Peyer's patch (tissue), 4 donors: ENCODE measurements around the gene MAPKBP1.

ENCODE experiments used
- CTCF ChIP-seq, 6 experiments: fragments of 450-650 bp in 4 of 6; fragments of 200-600 bp in 2 of 6; sonication (generic) in 1 of 6; IDR thresholded peaks; one replicate each; pipeline ENCODE4 v1.5.1; 2017 to 2019; ENCODE audit warnings: antibody characterized with exemption in 6 of 6, mild to moderate bottlenecking in 3 of 6, moderate library complexity in 1 of 6
- POLR2A ChIP-seq, 2 donors: fragments of 450-650 bp; IDR thresholded peaks; one replicate each; pipeline ENCODE4 v1.5.1; 2017; ENCODE audit warnings: antibody characterized with exemption in 2 of 2, mild to moderate bottlenecking in 2 of 2, moderate library complexity in 2 of 2

- TF ChIP-seq POLR2A (IDR thresholded peaks at IDR 0.05) (peak in 1 of 2 donors; percentile 18), CTCF (IDR thresholded peaks at IDR 0.05) (no peak)
Observed at GRCh38 chr15:41790756-41791546, 16.7 kb downstream of the MAPKBP1 start.
